Right atrium auricular region (tissue), 2 donors: ENCODE measurements around the gene KDM8. TPM values are rescaled to one million over a fixed set of nuclear protein-coding genes. Genes with fewer than 3 reads are reported as not detected.

Source experiments
- DNase-seq: peaks from one replicate; pipeline ENCODE4 v3.0.0-alpha.2; 2019; ENCODE audit warnings: low spot score
- H3K27ac ChIP-seq, 2 donors: fragments of 200-600 bp; sonication (generic); 1 replicate in 1 of 2; 2 replicates in 1 of 2; pipeline ENCODE4 v1.5.1; 2016 to 2019
- H3K27me3 ChIP-seq, 2 donors: fragments of 200-600 bp; sonication (generic); one replicate each; pipeline versions ENCODE4 v1.5.1 to v1.6.0; 2017 to 2019
- H3K36me3 ChIP-seq: fragments of 200-600 bp; sonication (generic); one replicate; pipeline ENCODE4 v1.5.1; 2016
- H3K4me1 ChIP-seq, 2 donors: fragments of 200-600 bp; sonication (generic); one replicate each; pipeline versions ENCODE4 v1.5.1 to v1.6.0; 2017 to 2019
- H3K4me3 ChIP-seq, 2 donors: fragments of 200-600 bp; sonication (generic); 1 replicate in 1 of 2; 2 replicates in 1 of 2; pipeline ENCODE4 v1.5.1; 2017 to 2019; ENCODE audit warnings: mild to moderate bottlenecking in 1 of 2, moderate library complexity in 1 of 2
- H3K9me3 ChIP-seq, 2 donors: fragments of 200-600 bp; sonication (generic); one replicate each; pipeline ENCODE4 v1.5.1; 2019
- CTCF ChIP-seq, 2 donors: fragments of 200-600 bp; sonication (generic); IDR thresholded peaks; one replicate each; pipeline ENCODE4 v1.5.1; 2019; ENCODE audit warnings: antibody characterized with exemption in 2 of 2
- total RNA-seq, 2 donors: library from RNA; depleted of rRNA; stranded (reverse); fragments of >200 nt; gene quantifications; one replicate each; pipeline ENCODE4 v1.1.0, GENCODE V29; 2016

The KDM8 gene
- total RNA-seq, 2 donors from 2014 or later, result 2.9 to 3.8 TPM

- Histone ChIP-seq H3K27ac (no peak overlapping the region), H3K36me3 (no peaks in the 10 kb centered on the region), H3K9me3 (no peaks in the 10 kb centered on the region), H3K4me3 (no peak overlapping the region), H3K4me1 (peaks cover 0 to 20% of the 10 kb centered on the region in 2 donors), H3K27me3 (no peaks in the 10 kb centered on the region)
- DNase-seq, result no peak
- no peak for TF ChIP-seq CTCF (IDR thresholded peaks at IDR 0.05)
Measured at GRCh38 chr16:27219161-27219560, 15.8 kb downstream of the KDM8 start.

GRCh38 chr16:27220120-27220519 lies 16.8 kb downstream of the KDM8 start:
- DNase-seq, result no peak
- Histone ChIP-seq H3K27ac (no peak overlapping the region), H3K9me3 (no peaks in the 10 kb centered on the region), H3K4me1 (peaks cover 0 to 20% of the 10 kb centered on the region in 2 donors), H3K27me3 (no peaks in the 10 kb centered on the region), H3K36me3 (no peaks in the 10 kb centered on the region), H3K4me3 (no peak overlapping the region)
- TF ChIP-seq CTCF (IDR thresholded peaks at IDR 0.05), result no peak

- Histone ChIP-seq H3K4me1 (peaks cover 0 to 20% of the 10 kb centered on the region in 2 donors), H3K9me3 (no peaks in the 10 kb centered on the region), H3K27ac (no peak overlapping the region), H3K27me3 (no peaks in the 10 kb centered on the region), H3K36me3 (no peaks in the 10 kb centered on the region), H3K4me3 (no peak overlapping the region)
- no peak for DNase-seq
- no peak for TF ChIP-seq CTCF (IDR thresholded peaks at IDR 0.05)
Measured at GRCh38 chr16:27220527-27220926, 17.2 kb downstream of the KDM8 start.

GRCh38 chr16:27220991-27221390 lies 17.7 kb downstream of the KDM8 start:
- H3K4me1 ChIP-seq, result peaks cover 0 to 20% of the 10 kb centered on the region in 2 donors
- no peak overlapping the region for H3K4me3 ChIP-seq
- H3K9me3 ChIP-seq, result no peaks in the 10 kb centered on the region
- H3K27me3 ChIP-seq, result no peaks in the 10 kb centered on the region
- no peak overlapping the region for H3K27ac ChIP-seq
- H3K36me3 ChIP-seq, result no peaks in the 10 kb centered on the region
- no peak for TF ChIP-seq CTCF (IDR thresholded peaks at IDR 0.05)
- DNase-seq, result no peak

- Histone ChIP-seq H3K9me3 (no peaks in the 10 kb centered on the region), H3K27me3 (no peaks in the 10 kb centered on the region), H3K36me3 (no peaks in the 10 kb centered on the region), H3K27ac (peak overlapping the region; percentile 69 to 80), H3K4me3 (no peak overlapping the region), H3K4me1 (peaks cover 0 to 20% of the 10 kb centered on the region in 2 donors)
- DNase-seq, result no peak
- TF ChIP-seq CTCF (IDR thresholded peaks at IDR 0.05), result no peak
Measured at GRCh38 chr16:27221576-27222248, 18.4 kb downstream of the KDM8 start.
